ENCODE data around the gene PRKCA.

Gene PRKCA

DNA sequence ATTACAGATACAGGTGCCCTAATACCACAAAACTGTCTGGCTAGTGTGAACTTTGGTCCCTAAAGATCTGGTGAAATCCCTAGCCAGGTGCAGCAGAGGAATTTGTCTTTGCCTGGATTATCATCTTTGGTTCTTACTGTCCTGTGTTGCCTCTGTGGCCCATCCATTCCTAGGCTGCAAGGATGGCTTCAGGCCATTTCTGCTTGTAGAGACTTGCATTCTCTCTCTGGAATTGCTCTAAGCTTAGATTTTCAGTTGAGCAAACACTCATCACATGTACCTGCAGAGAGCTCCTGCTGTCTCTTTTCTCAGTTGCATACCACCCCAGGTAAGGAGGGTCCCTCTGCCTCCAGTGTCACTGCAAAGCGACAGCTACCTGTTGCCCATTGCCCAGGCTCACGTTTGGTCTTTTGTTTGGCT is 114.9 kb downstream of the PRKCA start:
- TF ChIP-seq, protein P1, sequence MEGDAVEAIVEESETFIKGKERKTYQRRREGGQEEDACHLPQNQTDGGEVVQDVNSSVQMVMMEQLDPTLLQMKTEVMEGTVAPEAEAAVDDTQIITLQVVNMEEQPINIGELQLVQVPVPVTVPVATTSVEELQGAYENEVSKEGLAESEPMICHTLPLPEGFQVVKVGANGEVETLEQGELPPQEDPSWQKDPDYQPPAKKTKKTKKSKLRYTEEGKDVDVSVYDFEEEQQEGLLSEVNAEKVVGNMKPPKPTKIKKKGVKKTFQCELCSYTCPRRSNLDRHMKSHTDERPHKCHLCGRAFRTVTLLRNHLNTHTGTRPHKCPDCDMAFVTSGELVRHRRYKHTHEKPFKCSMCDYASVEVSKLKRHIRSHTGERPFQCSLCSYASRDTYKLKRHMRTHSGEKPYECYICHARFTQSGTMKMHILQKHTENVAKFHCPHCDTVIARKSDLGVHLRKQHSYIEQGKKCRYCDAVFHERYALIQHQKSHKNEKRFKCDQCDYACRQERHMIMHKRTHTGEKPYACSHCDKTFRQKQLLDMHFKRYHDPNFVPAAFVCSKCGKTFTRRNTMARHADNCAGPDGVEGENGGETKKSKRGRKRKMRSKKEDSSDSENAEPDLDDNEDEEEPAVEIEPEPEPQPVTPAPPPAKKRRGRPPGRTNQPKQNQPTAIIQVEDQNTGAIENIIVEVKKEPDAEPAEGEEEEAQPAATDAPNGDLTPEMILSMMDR (IDR thresholded peaks at IDR 0.05; ENCODE audit: low read depth, low read length), result no peak
- H3K4me3 ChIP-seq (ENCODE audit: low read depth, low read length), result no peak overlapping the region

GRCh38 chr17:66420961-66421371 is 118.6 kb downstream of the PRKCA start:
- no peak overlapping the region for H3K4me3 ChIP-seq (ENCODE audit: low read depth, low read length)
- TF ChIP-seq, protein P1 (IDR thresholded peaks at IDR 0.05; ENCODE audit: low read depth, low read length), result no peak

- H3K4me3 ChIP-seq (ENCODE audit: low read depth, low read length), result no peak overlapping the region
- TF ChIP-seq, protein P1 (IDR thresholded peaks at IDR 0.05; ENCODE audit: low read depth, low read length), result no peak
Observed at GRCh38 chr17:66422186-66422585, 119.8 kb downstream of the PRKCA start.

DNA sequence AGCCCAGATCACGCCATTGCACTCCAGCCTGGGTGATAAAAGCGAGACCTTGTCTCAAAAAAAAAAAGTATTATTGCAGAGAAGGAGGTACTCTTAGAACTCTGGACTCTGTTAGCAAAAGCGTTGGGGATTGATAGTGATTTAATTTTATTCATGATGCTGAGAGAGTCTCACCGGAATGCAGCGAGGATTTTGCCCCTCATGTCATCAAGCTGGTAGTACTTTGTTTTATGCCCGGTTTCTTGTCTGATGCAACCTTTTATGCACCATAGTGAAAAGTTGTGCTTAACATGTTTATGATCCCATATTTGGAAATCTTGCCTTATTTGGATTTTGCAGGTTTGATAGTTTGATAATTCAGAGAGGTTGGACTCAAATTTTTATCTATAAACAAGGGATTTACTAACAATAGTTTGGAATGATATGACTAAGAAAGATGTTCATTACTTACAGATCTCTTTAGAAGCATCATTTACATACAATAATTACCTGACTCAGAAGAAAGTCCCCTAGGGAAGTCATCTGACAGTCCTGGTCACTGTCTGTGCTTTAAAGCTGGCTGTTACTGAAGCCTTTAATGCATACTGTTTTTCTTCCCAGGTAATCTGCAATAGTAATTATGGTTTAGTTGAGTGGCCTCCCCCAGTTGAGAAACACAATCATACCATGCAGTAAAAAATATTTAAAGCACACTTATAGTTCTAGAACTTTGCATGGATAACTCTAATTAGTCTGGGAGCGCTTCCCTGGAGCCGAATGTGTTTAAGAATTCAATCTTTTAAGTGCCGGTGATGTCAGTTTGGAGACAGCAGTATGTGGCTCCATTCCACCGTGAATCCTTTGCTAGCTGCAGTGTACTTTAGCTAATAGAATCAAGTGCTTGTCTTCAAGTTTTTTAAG is 120.9 kb downstream of the PRKCA start:
- no peak overlapping the region for H3K4me3 ChIP-seq (ENCODE audit: low read depth, low read length)
- TF ChIP-seq, protein P1 (IDR thresholded peaks at IDR 0.05; ENCODE audit: low read depth, low read length), result no peak

GRCh38 chr17:66425756-66426396 is 123.5 kb downstream of the PRKCA start:
- TF ChIP-seq, protein P1 (IDR thresholded peaks at IDR 0.05; ENCODE audit: low read depth, low read length), result no peak
- no peak overlapping the region for H3K4me3 ChIP-seq (ENCODE audit: low read depth, low read length)

DNA sequence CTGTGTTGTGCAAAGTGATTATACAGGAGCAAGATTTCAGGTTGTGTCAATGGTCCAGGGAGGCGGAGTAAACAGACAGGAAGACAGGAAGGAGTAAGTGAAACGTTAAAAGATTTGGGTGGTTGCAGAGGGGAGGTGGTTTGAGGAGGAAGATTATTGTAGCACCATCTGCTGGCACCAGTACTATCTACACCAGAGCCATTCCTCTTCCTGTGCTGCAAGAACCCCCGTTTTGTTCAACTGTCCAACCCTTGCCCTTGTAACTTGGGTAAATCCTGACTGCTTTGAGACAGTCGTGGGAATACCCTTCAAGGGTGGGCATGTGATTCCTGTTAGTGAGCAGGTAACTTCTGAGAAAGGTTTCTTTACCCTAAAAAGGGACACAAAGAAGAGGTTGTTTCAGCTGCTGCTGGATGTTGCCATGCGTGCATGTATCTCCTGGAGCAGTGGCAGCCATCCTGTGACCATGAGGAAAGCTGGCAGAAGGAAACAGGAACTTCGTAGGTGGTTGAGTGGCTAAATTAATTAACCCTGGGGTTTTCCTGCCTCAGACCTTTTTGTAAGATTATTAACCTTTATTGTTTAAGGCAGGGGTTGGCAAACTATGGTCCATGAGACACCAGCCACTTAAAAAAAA is 124.1 kb downstream of the PRKCA start:
- H3K4me3 ChIP-seq (ENCODE audit: low read depth, low read length), result no peak overlapping the region
- TF ChIP-seq, protein P1 (IDR thresholded peaks at IDR 0.05; ENCODE audit: low read depth, low read length), result no peak

Measured in WI38 (cell line).